HEK293 (cell line): ENCODE results near the gene MBD3L3.

Experiments used
- CTCF ChIA-PET: fragments of 350-600 bp; formaldehyde crosslinking; extraction: SDS; loops from one replicate; lab custom pipeline; 2021; ENCODE audit warnings: antibody characterized with exemption; lab: Yijun Ruan, JAX
- POLR2A ChIA-PET: fragments of 300-600 bp; formaldehyde crosslinking; extraction: SDS; loops from one replicate; lab custom pipeline; 2020; ENCODE audit warnings: antibody characterized with exemption, inconsistent platforms; lab: Yijun Ruan, JAX
- H3K27ac ChIP-seq: fragments of 200-500 bp; sonication (Bioruptor generic); 2 replicates; pipeline ENCODE4 v1.5.1; 2014; ENCODE audit warnings: low read depth, low read length, control low read depth, inconsistent platforms; ENCODE audit errors: extremely low read depth
- H3K36me3 ChIP-seq, 2 experiments: fragments of 200-500 bp in 1 of 2; sonication (Bioruptor generic) in 1 of 2; 1 replicate in 1 of 2; 2 replicates in 1 of 2; pipeline ENCODE4 v1.5.1; 2014 to 2017; ENCODE audit warnings: inconsistent platforms in 2 of 2, low read length in 2 of 2; ENCODE audit not compliant: control insufficient read depth in 2 of 2, insufficient read depth in 1 of 2
- H3K4me1 ChIP-seq: fragments of 200-500 bp; sonication (Bioruptor generic); 2 replicates; pipeline ENCODE4 v1.5.1; 2014; ENCODE audit warnings: mild to moderate bottlenecking, low read length, inconsistent platforms; ENCODE audit not compliant: control insufficient read depth, insufficient read depth
- H3K4me3 ChIP-seq: 2 replicates; pipeline ENCODE4 v1.5.1; 2011; ENCODE audit warnings: low read depth, mild to moderate bottlenecking, control low read depth, low read length, moderate library complexity
- H3K9me3 ChIP-seq: fragments of 200-500 bp; sonication (Bioruptor generic); 2 replicates; pipeline ENCODE4 v1.5.1; 2014; ENCODE audit warnings: low read depth, low read length, inconsistent platforms; ENCODE audit not compliant: control insufficient read depth, insufficient read depth
- GLI4 ChIP-seq: fragments of 450-650 bp; formaldehyde crosslinking; IDR thresholded peaks from 2 replicates; pipeline ENCODE4 v1.5.1; 2016; ENCODE audit warnings: missing biosample characterization, missing genetic modification characterization
- PRDM6 ChIP-seq: fragments of 450-650 bp; formaldehyde crosslinking; IDR thresholded peaks from 2 replicates; pipeline ENCODE4 v1.5.1; 2017; ENCODE audit warnings: missing biosample characterization, missing genetic modification characterization
- SCRT2 ChIP-seq: fragments of 450-650 bp; formaldehyde crosslinking; IDR thresholded peaks from 2 replicates; pipeline ENCODE4 v1.5.1; 2016; ENCODE audit warnings: missing biosample characterization, missing genetic modification characterization
- SP3 ChIP-seq: fragments of 450-650 bp; formaldehyde crosslinking; IDR thresholded peaks from 2 replicates; pipeline ENCODE4 v1.5.1; 2016; ENCODE audit warnings: missing biosample characterization, missing genetic modification characterization
- ZBTB20 ChIP-seq: fragments of 450-650 bp; formaldehyde crosslinking; IDR thresholded peaks from 2 replicates; pipeline ENCODE4 v1.5.1; 2016; ENCODE audit warnings: missing biosample characterization, missing genetic modification characterization
- ZFP41 ChIP-seq: fragments of 450-650 bp; formaldehyde crosslinking; IDR thresholded peaks from 2 replicates; pipeline ENCODE4 v1.5.1; 2016; ENCODE audit warnings: missing biosample characterization, missing genetic modification characterization, borderline replicate concordance
- ZFP69B ChIP-seq: fragments of 450-650 bp; formaldehyde crosslinking; IDR thresholded peaks from 2 replicates; pipeline ENCODE4 v1.5.1; 2016; ENCODE audit warnings: missing biosample characterization, missing genetic modification characterization
- ZNF10 ChIP-seq: fragments of 450-650 bp; formaldehyde crosslinking; IDR thresholded peaks from 2 replicates; pipeline ENCODE4 v1.5.1; 2017; ENCODE audit warnings: missing biosample characterization, missing genetic modification characterization
- ZNF133 ChIP-seq: fragments of 450-650 bp; formaldehyde crosslinking; IDR thresholded peaks from 2 replicates; pipeline ENCODE4 v1.5.1; 2016; ENCODE audit warnings: missing biosample characterization, missing genetic modification characterization
- ZNF184 ChIP-seq: fragments of 450-650 bp; IDR thresholded peaks from 2 replicates; pipeline ENCODE4 v1.5.1; 2018; ENCODE audit warnings: missing biosample characterization, mild to moderate bottlenecking, missing genetic modification characterization
- ZNF223 ChIP-seq: fragments of 450-650 bp; formaldehyde crosslinking; IDR thresholded peaks from 2 replicates; pipeline ENCODE4 v1.5.1; 2016; ENCODE audit warnings: missing biosample characterization, missing genetic modification characterization
- ZNF266 ChIP-seq: fragments of 450-650 bp; formaldehyde crosslinking; IDR thresholded peaks from 2 replicates; pipeline ENCODE4 v1.5.1; 2016; ENCODE audit warnings: missing biosample characterization, missing genetic modification characterization, low read depth
- ZNF274 ChIP-seq, 2 experiments: fragments of 200-500 bp in 1 of 2; fragments of 450-650 bp in 1 of 2; sonication (Bioruptor generic) in 1 of 2; formaldehyde crosslinking in 1 of 2; IDR thresholded peaks; 2 replicates each; pipeline versions ENCODE4 v1.5.1 to v1.6.1; 2014 to 2016; ENCODE audit warnings: borderline replicate concordance in 1 of 2, inconsistent platforms in 1 of 2, low read length in 1 of 2, missing biosample characterization in 1 of 2, missing genetic modification characterization in 1 of 2
- ZNF335 ChIP-seq: fragments of 450-650 bp; formaldehyde crosslinking; conservative IDR thresholded peaks from 2 replicates; pipeline ENCODE4 v1.5.1; 2016; ENCODE audit warnings: missing biosample characterization, missing genetic modification characterization
- ZNF391 ChIP-seq: fragments of 450-650 bp; formaldehyde crosslinking; IDR thresholded peaks from 2 replicates; pipeline ENCODE4 v1.5.1; 2016; ENCODE audit warnings: low read depth, missing biosample characterization, missing genetic modification characterization, borderline replicate concordance
- ZNF394 ChIP-seq: fragments of 450-650 bp; formaldehyde crosslinking; IDR thresholded peaks from 2 replicates; pipeline ENCODE4 v1.5.1; 2016; ENCODE audit warnings: missing biosample characterization, missing genetic modification characterization, mild to moderate bottlenecking, moderate library complexity, borderline replicate concordance
- ZNF488 ChIP-seq: fragments of 450-650 bp; formaldehyde crosslinking; IDR thresholded peaks from 2 replicates; pipeline ENCODE4 v1.5.1; 2016; ENCODE audit warnings: missing biosample characterization, missing genetic modification characterization
- ZNF548 ChIP-seq: fragments of 450-650 bp; formaldehyde crosslinking; IDR thresholded peaks from 2 replicates; pipeline ENCODE4 v1.5.1; 2016; ENCODE audit warnings: missing biosample characterization, missing genetic modification characterization
- ZNF585B ChIP-seq: fragments of 450-650 bp; formaldehyde crosslinking; IDR thresholded peaks from 2 replicates; pipeline ENCODE4 v1.5.1; 2016; ENCODE audit warnings: missing biosample characterization, missing genetic modification characterization
- ZNF76 ChIP-seq: fragments of 450-650 bp; formaldehyde crosslinking; IDR thresholded peaks from 2 replicates; pipeline ENCODE4; 2016; ENCODE audit warnings: low read depth, missing biosample characterization, missing genetic modification characterization, borderline replicate concordance
- ZNF777 ChIP-seq: fragments of 450-650 bp; formaldehyde crosslinking; IDR thresholded peaks from 2 replicates; pipeline ENCODE4 v1.5.1; 2017; ENCODE audit warnings: missing biosample characterization, missing genetic modification characterization, borderline replicate concordance
- ZNF830 ChIP-seq: fragments of 450-650 bp; IDR thresholded peaks from 2 replicates; pipeline ENCODE4 v1.5.0; 2018; ENCODE audit warnings: missing biosample characterization, missing genetic modification characterization, low read depth, mild to moderate bottlenecking, moderate library complexity
- ZSCAN16 ChIP-seq: fragments of 450-650 bp; formaldehyde crosslinking; IDR thresholded peaks from 2 replicates; pipeline ENCODE4 v1.5.1; 2016; ENCODE audit warnings: missing biosample characterization, missing genetic modification characterization
- ZSCAN23 ChIP-seq: fragments of 450-650 bp; formaldehyde crosslinking; IDR thresholded peaks from 2 replicates; pipeline ENCODE4 v1.5.1; 2016; ENCODE audit warnings: missing biosample characterization, missing genetic modification characterization
- ZXDB ChIP-seq: fragments of 450-650 bp; formaldehyde crosslinking; IDR thresholded peaks from 2 replicates; pipeline ENCODE4 v1.5.1; 2016; ENCODE audit warnings: missing biosample characterization, missing genetic modification characterization
- TF ChIP-seq, protein P1 (sequence below): fragments of 450-650 bp; IDR thresholded peaks from 2 replicates; pipeline ENCODE4 v1.5.1; 2018; ENCODE audit warnings: missing biosample characterization, mild to moderate bottlenecking, missing genetic modification characterization
- TF ChIP-seq, protein P2 (sequence below): fragments of 450-650 bp; formaldehyde crosslinking; IDR thresholded peaks from 2 replicates; pipeline ENCODE4 v1.5.1; 2016; ENCODE audit warnings: missing biosample characterization, missing genetic modification characterization

The MBD3L3 gene

GRCh38 chr19:7013678-7014077 is 44.8 kb downstream of the MBD3L3 start:
- no peaks in the 10 kb centered on the region for H3K4me1 ChIP-seq
- ChIA-PET POLR2A (no interaction called here), CTCF (interaction anchor here (1.3 kb wide), 1 partner anchor 49 kb away, joined by 3 read pairs; no protein-coding TSS in a partner anchor)

DNA sequence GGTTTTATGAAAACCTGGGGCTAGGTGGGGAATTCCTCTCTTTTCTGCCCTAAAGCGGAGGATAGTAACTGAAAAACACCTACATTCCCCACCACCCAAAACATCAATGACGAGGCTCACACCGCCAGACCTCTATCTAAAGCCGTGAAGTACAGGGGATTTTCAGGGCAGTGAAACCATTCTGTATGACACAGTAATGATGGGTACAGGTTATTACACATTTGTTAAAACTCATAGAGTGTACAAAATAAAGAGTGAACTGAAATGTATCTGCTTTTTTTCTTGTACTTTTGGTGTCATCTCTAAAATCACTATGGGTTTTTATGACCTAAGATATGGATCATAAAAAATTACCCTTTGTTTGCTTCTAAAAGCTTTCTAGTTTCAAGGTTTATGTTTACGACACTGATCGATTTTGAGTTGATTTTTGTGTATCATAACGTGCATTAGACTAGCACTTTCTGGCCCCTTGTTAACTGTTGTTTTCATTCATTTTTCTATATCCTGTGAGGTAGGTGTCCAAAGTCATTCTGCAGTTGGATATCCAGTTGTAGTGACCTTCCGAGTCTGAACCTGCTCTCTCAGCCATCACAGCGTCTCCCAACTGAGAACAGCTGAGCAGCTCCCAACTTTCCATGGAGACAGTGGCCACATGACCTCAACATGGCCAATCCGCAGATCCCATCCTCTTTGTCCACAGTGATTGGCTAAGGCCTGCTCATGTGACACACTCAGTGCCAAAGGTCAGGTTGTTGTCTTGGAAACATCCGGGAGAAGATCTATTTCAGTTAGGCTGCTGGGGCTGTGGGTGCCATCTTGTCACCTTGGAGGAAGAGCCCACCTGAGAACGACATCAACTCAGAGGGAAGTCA is 47.5 kb downstream of the MBD3L3 start:
- CTCF ChIA-PET: interaction anchor here (0.7 kb wide), 1 partner anchor 267 kb away, joined by 3 read pairs; no protein-coding TSS in a partner anchor
- H3K4me1 ChIP-seq: no peaks in the 10 kb centered on the region
- TF ChIP-seq SP3 (tag by site-specific recombination): no peak
- no peak for TF ChIP-seq ZNF335
- TF ChIP-seq, all 188 proteins: peak for 0
- Histone ChIP-seq H3K27ac (no peak overlapping the region), H3K36me3 (no peaks in the 10 kb centered on the region), H3K9me3 (no peaks in the 10 kb centered on the region), H3K4me3 (no peak overlapping the region)
- POLR2A ChIA-PET: no interaction called here

More at GRCh38 chr19:7013678-7014077, 44.8 kb downstream of the MBD3L3 start:
- no peak for TF ChIP-seq ZSCAN23 (tag by site-specific recombination)
- TF ChIP-seq, protein P1, sequence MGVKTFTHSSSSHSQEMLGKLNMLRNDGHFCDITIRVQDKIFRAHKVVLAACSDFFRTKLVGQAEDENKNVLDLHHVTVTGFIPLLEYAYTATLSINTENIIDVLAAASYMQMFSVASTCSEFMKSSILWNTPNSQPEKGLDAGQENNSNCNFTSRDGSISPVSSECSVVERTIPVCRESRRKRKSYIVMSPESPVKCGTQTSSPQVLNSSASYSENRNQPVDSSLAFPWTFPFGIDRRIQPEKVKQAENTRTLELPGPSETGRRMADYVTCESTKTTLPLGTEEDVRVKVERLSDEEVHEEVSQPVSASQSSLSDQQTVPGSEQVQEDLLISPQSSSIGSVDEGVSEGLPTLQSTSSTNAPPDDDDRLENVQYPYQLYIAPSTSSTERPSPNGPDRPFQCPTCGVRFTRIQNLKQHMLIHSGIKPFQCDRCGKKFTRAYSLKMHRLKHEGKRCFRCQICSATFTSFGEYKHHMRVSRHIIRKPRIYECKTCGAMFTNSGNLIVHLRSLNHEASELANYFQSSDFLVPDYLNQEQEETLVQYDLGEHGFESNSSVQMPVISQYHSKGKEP (tag by site-specific recombination): no peak
- TF ChIP-seq SCRT2 (tag by site-specific recombination): no peak
- TF ChIP-seq ZXDB: no peak
- TF ChIP-seq ZNF76 (tag by site-specific recombination): no peak
- TF ChIP-seq ZNF777 (tag by site-specific recombination): no peak
- no peak for TF ChIP-seq ZBTB20 (tag by site-specific recombination)
- TF ChIP-seq ZNF223 (tag by site-specific recombination): no peak
- no peak for TF ChIP-seq ZNF266 (tag by site-specific recombination)
- no peak for TF ChIP-seq ZFP41 (tag by site-specific recombination)
- TF ChIP-seq ZNF184 (tag by site-specific recombination): no peak
- TF ChIP-seq GLI4: no peak
- no peak for TF ChIP-seq ZSCAN16 (tag by site-specific recombination)
- H3K4me3 ChIP-seq: no peak overlapping the region
- H3K36me3 ChIP-seq: no peaks in the 10 kb centered on the region
- H3K27ac ChIP-seq: no peak overlapping the region
- H3K9me3 ChIP-seq: no peaks in the 10 kb centered on the region

DNA sequence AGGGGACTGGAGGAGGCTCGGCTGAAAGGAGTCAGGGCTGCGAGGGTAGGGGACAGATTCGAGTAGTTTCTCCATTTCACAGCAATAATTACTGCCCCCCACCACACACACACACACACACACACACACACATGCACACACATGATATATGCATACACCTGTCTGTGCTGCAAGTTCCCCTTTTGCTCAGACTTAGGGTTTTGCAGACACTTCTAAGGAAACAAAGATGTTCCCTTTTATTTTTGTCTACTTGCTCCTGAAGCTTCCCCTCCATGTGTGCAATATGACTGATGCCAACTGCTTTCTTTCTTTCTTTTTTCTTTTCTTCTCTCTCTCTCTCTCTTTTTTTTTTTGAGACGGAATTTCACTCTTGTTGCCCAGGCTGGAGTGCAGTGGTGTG is 50.6 kb downstream of the MBD3L3 start:
- Histone ChIP-seq H3K27ac (no peak overlapping the region), H3K4me1 (no peaks in the 10 kb centered on the region), H3K36me3 (no peaks in the 10 kb centered on the region), H3K9me3 (no peaks in the 10 kb centered on the region), H3K4me3 (no peak overlapping the region)
- ChIA-PET POLR2A (no interaction called here), CTCF (no interaction called here)
- no peak for TF ChIP-seq ZNF10
- no peak for TF ChIP-seq PRDM6 (tag by site-specific recombination)
- TF ChIP-seq, protein P2, sequence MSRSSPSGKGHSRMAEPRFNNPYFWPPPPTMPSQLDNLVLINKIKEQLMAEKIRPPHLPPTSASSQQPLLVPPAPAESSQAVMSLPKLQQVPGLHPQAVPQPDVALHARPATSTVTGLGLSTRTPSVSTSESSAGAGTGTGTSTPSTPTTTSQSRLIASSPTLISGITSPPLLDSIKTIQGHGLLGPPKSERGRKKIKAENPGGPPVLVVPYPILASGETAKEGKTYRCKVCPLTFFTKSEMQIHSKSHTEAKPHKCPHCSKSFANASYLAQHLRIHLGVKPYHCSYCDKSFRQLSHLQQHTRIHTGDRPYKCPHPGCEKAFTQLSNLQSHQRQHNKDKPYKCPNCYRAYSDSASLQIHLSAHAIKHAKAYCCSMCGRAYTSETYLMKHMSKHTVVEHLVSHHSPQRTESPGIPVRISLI (tag by site-specific recombination): no peak
- TF ChIP-seq ZFP69B (tag by site-specific recombination): no peak
- no peak for TF ChIP-seq ZNF585B (tag by site-specific recombination)
- TF ChIP-seq ZNF830 (tag by site-specific recombination): no peak
- no peak for TF ChIP-seq ZNF274 (IDR thresholded peaks at IDR 0.05; ENCODE audit: low read length)
- no peak for TF ChIP-seq ZNF274 (tag by site-specific recombination; IDR thresholded peaks at IDR 0.05; ENCODE audit: borderline replicate concordance)
- TF ChIP-seq ZNF133 (tag by site-specific recombination): no peak
- no peak for TF ChIP-seq ZNF394 (tag by site-specific recombination)
- no peak for TF ChIP-seq ZNF391
- no peak for TF ChIP-seq ZNF488 (tag by site-specific recombination)
- no peak for TF ChIP-seq ZNF548
